Measurements from ENCODE around the gene RHOV.

The RHOV gene, protein sequence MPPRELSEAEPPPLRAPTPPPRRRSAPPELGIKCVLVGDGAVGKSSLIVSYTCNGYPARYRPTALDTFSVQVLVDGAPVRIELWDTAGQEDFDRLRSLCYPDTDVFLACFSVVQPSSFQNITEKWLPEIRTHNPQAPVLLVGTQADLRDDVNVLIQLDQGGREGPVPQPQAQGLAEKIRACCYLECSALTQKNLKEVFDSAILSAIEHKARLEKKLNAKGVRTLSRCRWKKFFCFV

DNA sequence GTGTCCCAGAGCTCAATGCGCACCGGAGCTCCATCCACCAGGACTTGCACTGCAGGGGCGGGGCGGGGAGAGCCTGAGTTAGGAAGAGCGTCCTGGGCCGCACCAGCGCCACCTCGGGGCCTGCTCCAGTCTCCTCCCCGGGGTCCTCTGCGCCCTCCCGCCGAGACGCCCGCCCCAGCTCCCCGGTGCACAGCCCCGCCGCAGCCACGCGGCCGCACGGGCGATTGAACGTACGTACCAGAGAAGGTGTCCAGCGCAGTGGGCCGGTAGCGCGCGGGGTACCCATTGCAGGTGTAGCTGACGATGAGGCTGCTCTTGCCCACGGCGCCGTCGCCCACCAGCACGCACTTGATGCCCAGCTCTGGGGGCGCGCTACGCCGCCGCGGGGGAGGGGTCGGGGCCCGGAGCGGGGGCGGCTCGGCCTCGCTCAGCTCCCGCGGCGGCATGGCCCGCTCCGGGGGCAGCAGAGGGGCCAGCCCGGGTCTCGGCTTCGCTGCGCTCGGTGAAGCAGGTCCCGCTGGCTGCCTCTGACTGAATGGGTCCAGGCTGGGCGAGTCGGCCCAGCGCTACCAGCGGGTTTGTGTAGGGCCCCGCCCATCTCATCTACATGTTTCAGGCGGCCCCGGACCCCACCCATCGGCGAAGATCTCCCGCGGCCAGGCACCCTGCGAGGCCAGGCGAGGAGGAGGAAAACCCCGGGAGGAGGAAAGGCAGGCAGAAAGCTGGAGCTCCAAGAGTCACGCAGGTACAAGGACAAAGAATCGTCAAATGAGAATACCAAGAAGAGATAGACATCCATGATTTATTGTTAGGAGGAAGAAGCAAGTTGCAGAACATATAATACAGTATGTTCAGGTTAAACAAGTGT lies at the start of gene RHOV:
RHOV (minus strand) TSS at position 541 of the 868 bp plus-strand sequence; CDS start at position 446, 95 bp downstream.
- WGBS (ENCODE audit: insufficient coverage, insufficient read length), result no CpG with 5 or more reads among the region's 74 CpGs
- H3K27ac ChIP-seq (ENCODE audit: low read length), result no peak within 1 kb of the TSS

DNA sequence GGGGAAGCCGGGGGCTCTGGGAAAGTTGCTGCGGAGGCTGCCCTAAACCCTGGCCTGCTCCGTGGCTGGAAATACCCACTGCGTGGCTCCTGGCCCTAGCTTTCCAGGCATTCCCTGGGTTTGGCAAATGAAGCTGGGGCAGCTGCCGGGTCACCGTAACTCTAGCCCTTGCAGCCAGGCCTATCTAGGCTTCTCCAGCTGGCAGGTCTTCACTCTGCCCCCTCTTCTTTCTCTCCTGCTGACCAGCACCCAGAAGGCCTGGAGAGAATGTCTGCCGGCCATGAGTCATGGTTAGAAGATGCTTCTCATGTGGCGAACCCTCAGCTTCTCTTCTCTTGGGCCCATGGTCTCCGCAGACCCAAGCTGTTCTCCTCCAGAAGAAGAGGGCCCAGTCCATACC lies 49.5 kb upstream of the RHOV start:
- no peak for DNase-seq (ENCODE audit: low read depth, low spot score)
- Histone ChIP-seq H3K36me3 (ENCODE audit: control insufficient read depth, insufficient read depth, low read length) (no peaks in the 10 kb centered on the region), H3K4me1 (ENCODE audit: control insufficient read depth, insufficient read depth, low read length) (peaks cover 10% of the 10 kb centered on the region), H3K27ac (ENCODE audit: low read length) (no peak overlapping the region), H3K9me3 (ENCODE audit: control insufficient read depth, insufficient read depth, low read length) (no peaks in the 10 kb centered on the region), H3K27me3 (ENCODE audit: control insufficient read depth, insufficient read depth, low read length) (peaks cover 54% of the 10 kb centered on the region), H3K4me3 (ENCODE audit: low read length) (no peak overlapping the region)
- no CpG with 5 or more reads among the region's 9 CpGs for WGBS (ENCODE audit: insufficient coverage, insufficient read length)

More for the DNA sequence above, at the start of gene RHOV:
- Histone ChIP-seq H3K27me3 (ENCODE audit: control insufficient read depth, insufficient read depth, low read length) (no peaks in the 10 kb centered on the region), H3K9me3 (ENCODE audit: control insufficient read depth, insufficient read depth, low read length) (no peaks in the 10 kb centered on the region), H3K4me3 (ENCODE audit: low read length) (peak within 1 kb of the TSS; percentile 49; the same call in 1 of the 2 replicates), H3K4me1 (ENCODE audit: control insufficient read depth, insufficient read depth, low read length) (peaks cover 5% of the 10 kb centered on the region), H3K36me3 (ENCODE audit: control insufficient read depth, insufficient read depth, low read length) (no peaks in the 10 kb centered on the region)
- no peak for DNase-seq (ENCODE audit: low read depth, low spot score)

- WGBS (ENCODE audit: insufficient coverage, insufficient read length), result no CpG with 5 or more reads among the region's 10 CpGs
- no peak overlapping the region for H3K27ac ChIP-seq (ENCODE audit: low read length)
- peaks cover 10% of the 10 kb centered on the region for H3K4me1 ChIP-seq (ENCODE audit: control insufficient read depth, insufficient read depth, low read length)
- H3K9me3 ChIP-seq (ENCODE audit: control insufficient read depth, insufficient read depth, low read length), result no peaks in the 10 kb centered on the region
- H3K4me3 ChIP-seq (ENCODE audit: low read length), result no peak overlapping the region
- H3K36me3 ChIP-seq (ENCODE audit: control insufficient read depth, insufficient read depth, low read length), result no peaks in the 10 kb centered on the region
- H3K27me3 ChIP-seq (ENCODE audit: control insufficient read depth, insufficient read depth, low read length), result peaks cover 49% of the 10 kb centered on the region
- no peak for DNase-seq (ENCODE audit: low read depth, low spot score)
These were observed 48.6 kb upstream of the RHOV start for GRCh38 chr15:40922608-40923005.

DNA sequence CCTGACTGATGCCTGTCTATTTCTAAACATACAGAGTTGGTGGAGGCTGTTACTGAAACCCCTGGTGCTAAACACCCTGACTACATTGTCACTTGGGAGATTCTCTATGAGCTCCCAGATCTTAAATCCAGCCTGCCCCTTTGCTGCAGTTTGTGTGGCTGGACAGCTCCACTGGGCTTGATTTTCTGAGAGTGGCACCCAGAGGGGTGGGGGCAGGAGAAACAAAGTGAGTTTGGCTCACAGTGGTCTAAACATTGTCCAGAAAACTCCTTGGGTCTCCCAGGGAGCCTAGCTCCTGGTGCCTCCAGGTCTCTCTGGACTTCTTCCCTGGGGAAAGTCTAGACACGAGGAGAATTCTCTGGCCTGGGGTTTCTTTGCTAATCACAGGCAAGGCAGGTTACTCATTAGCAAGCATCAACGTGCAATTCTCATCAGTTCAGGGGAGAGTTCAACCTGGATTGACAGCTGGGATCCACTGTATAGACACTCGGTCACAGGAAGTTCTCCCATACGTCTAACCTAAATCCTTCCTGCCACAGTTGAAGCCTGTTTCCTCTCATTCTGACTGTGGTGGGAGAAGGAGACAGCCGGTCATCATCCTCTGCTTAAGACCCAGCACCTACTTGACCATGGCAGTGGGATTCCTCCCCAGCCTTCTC lies 48.0 kb upstream of the RHOV start:
- Histone ChIP-seq H3K27me3 (ENCODE audit: control insufficient read depth, insufficient read depth, low read length) (peaks cover 44% of the 10 kb centered on the region), H3K4me3 (ENCODE audit: low read length) (no peak overlapping the region), H3K4me1 (ENCODE audit: control insufficient read depth, insufficient read depth, low read length) (peaks cover 6% of the 10 kb centered on the region), H3K36me3 (ENCODE audit: control insufficient read depth, insufficient read depth, low read length) (no peaks in the 10 kb centered on the region), H3K9me3 (ENCODE audit: control insufficient read depth, insufficient read depth, low read length) (no peaks in the 10 kb centered on the region), H3K27ac (ENCODE audit: low read length) (no peak overlapping the region)
- no CpG with 5 or more reads among the region's 5 CpGs for WGBS (ENCODE audit: insufficient coverage, insufficient read length)
- DNase-seq (ENCODE audit: low read depth, low spot score), result no peak

- Histone ChIP-seq H3K36me3 (ENCODE audit: control insufficient read depth, insufficient read depth, low read length) (no peaks in the 10 kb centered on the region), H3K4me3 (ENCODE audit: low read length) (no peak overlapping the region), H3K4me1 (ENCODE audit: control insufficient read depth, insufficient read depth, low read length) (peaks cover 4% of the 10 kb centered on the region), H3K27me3 (ENCODE audit: control insufficient read depth, insufficient read depth, low read length) (peaks cover 15% of the 10 kb centered on the region), H3K27ac (ENCODE audit: low read length) (no peak overlapping the region), H3K9me3 (ENCODE audit: control insufficient read depth, insufficient read depth, low read length) (no peaks in the 10 kb centered on the region)
- WGBS (ENCODE audit: insufficient coverage, insufficient read length), result no CpG with 5 or more reads among the region's 19 CpGs
- DNase-seq (ENCODE audit: low read depth, low spot score), result no peak
These were observed 44.9 kb upstream of the RHOV start for GRCh38 chr15:40918799-40919392.

DNA sequence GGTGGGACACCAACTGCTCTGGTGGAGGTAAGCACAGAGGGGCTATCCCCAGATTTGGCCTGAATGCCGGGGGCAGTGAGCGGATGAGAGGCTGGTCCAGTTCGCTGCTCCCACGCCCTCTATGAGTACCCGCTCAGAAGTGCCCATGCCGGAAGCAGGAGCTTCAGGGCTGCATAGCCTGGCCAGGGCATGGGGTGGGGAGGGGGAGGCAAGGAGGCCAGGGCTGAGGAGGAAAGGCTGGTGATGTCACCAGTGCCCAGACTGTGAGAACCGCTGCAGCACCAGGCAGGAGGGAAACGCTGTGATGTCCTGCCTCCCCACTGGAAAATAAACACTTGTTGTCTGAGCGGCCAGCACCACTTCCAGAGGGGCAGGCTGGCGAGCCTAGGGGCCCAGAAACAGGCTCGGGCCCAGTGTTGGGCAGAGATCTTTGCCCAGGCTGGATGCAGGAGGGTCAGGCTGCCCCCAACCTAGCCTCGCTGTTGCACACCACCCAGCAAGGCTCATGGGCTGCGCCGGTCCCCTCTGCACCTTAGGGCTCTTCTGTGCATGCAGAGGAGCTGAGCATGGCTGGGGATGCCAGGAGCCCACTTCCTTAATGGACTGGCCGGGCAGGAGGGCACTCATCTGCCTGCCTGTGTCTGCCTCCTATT lies 44.2 kb upstream of the RHOV start:
- Histone ChIP-seq H3K27me3 (ENCODE audit: control insufficient read depth, insufficient read depth, low read length) (peaks cover 8% of the 10 kb centered on the region; the same call in 1 of the 2 replicates), H3K4me3 (ENCODE audit: low read length) (no peak overlapping the region)
- DNase-seq (ENCODE audit: low read depth, low spot score), result no peak

DNA sequence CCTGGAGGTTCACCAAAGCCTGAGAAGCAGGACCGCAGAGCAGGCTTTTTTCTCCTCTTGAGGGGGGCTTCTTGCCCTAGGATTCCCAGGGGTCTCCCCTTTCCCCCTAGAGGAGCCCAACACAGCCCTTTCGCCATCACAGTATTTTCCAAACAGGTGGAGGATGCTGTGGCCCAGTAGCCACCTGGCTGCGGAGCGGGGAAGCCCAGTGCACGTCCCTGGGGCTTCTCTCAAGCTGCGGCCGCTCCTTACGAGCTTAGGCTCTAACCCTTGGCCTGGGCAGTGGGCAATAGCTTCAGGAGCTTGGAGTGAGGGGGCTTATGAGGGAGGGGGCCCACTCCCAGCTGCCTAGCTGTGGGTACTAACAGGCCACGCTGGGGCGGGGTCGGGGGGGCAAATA lies 43.6 kb upstream of the RHOV start:
- peaks cover 6% of the 10 kb centered on the region for H3K4me1 ChIP-seq (ENCODE audit: control insufficient read depth, insufficient read depth, low read length)
- no peaks in the 10 kb centered on the region for H3K36me3 ChIP-seq (ENCODE audit: control insufficient read depth, insufficient read depth, low read length)
- WGBS (ENCODE audit: insufficient coverage, insufficient read length), result no CpG with 5 or more reads among the region's 11 CpGs
- no peak for DNase-seq (ENCODE audit: low read depth, low spot score)
- no peak overlapping the region for H3K27ac ChIP-seq (ENCODE audit: low read length)
- no peaks in the 10 kb centered on the region for H3K9me3 ChIP-seq (ENCODE audit: control insufficient read depth, insufficient read depth, low read length)
- no peak overlapping the region for H3K4me3 ChIP-seq (ENCODE audit: low read length)
- H3K27me3 ChIP-seq (ENCODE audit: control insufficient read depth, insufficient read depth, low read length), result peaks cover 3% of the 10 kb centered on the region; the same call in 1 of the 2 replicates

More for the DNA sequence above, 44.2 kb upstream of the RHOV start:
- Histone ChIP-seq H3K27ac (ENCODE audit: low read length) (no peak overlapping the region), H3K36me3 (ENCODE audit: control insufficient read depth, insufficient read depth, low read length) (no peaks in the 10 kb centered on the region), H3K4me1 (ENCODE audit: control insufficient read depth, insufficient read depth, low read length) (peaks cover 4% of the 10 kb centered on the region), H3K9me3 (ENCODE audit: control insufficient read depth, insufficient read depth, low read length) (no peaks in the 10 kb centered on the region)
- WGBS (ENCODE audit: insufficient coverage, insufficient read length), result no CpG with 5 or more reads among the region's 15 CpGs

DNA sequence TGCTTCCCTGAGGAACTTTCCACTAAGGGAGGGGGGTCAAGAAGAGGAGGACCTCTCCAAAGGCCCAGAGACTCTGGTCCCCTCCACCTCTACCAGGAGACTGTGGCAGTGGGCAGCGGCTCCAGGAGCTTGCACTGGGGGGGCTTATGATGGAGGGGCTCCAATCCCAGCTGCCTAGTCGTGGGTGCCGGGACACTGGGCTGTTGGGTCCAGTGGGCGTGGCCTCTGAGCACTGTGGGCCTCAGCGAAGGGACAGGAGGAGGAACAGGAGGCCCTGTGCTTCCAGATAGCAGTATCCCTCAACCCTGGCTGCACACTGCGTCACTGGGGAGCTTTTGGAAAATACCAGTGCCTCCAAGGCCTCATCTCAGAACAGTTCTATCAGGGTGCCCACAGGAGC lies 41.6 kb upstream of the RHOV start:
- no peaks in the 10 kb centered on the region for H3K36me3 ChIP-seq (ENCODE audit: control insufficient read depth, insufficient read depth, low read length)
- H3K27ac ChIP-seq (ENCODE audit: low read length), result no peak overlapping the region
- H3K4me1 ChIP-seq (ENCODE audit: control insufficient read depth, insufficient read depth, low read length), result peaks cover 6% of the 10 kb centered on the region
- no CpG with 5 or more reads among the region's 6 CpGs for WGBS (ENCODE audit: insufficient coverage, insufficient read length)
- H3K4me3 ChIP-seq (ENCODE audit: low read length), result no peak overlapping the region
- DNase-seq (ENCODE audit: low read depth, low spot score), result no peak
- no peaks in the 10 kb centered on the region for H3K9me3 ChIP-seq (ENCODE audit: control insufficient read depth, insufficient read depth, low read length)
- H3K27me3 ChIP-seq (ENCODE audit: control insufficient read depth, insufficient read depth, low read length), result no peaks in the 10 kb centered on the region; the same call in 1 of the 2 replicates

DNA sequence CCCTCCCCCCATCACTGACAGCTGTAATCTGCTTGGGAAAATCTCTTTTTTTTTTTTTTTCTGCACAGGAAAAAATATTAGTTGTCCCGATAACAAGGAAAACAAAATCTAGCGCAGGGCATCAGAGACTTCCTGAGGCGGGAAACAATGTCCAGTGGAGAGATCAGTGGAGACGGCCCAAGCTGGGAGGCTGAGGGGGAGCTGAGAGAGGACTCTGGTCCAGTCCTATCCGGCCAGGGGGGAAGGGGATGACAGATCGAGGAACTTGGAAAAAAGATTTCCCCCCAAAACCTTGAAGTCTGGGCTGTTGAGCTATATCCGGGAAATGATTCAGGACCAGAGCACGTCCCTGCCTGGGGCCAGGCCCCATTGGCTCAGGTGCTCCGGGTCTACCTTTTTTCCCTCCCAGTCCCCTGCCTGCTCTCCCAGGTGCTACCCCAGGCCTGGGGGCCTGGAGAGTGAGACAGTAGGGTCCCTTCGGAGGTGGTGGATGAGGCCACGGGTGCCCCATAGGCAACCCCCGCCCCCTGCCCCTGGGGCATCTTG lies 41.2 kb upstream of the RHOV start:
- Histone ChIP-seq H3K9me3 (ENCODE audit: control insufficient read depth, insufficient read depth, low read length) (no peaks in the 10 kb centered on the region), H3K4me3 (ENCODE audit: low read length) (no peak overlapping the region), H3K36me3 (ENCODE audit: control insufficient read depth, insufficient read depth, low read length) (no peaks in the 10 kb centered on the region), H3K4me1 (ENCODE audit: control insufficient read depth, insufficient read depth, low read length) (peaks cover 6% of the 10 kb centered on the region), H3K27me3 (ENCODE audit: control insufficient read depth, insufficient read depth, low read length) (no peaks in the 10 kb centered on the region; the same call in 1 of the 2 replicates), H3K27ac (ENCODE audit: low read length) (no peak overlapping the region)
- no peak for DNase-seq (ENCODE audit: low read depth, low spot score)
- WGBS (ENCODE audit: insufficient coverage, insufficient read length), result no CpG with 5 or more reads among the region's 12 CpGs

Measured in iPS DF 6.9 (cell line).